GF-D8 (cell line): ENCODE data around the gene BPTF.
"Not testable (repeated sequence)": the region's sequence is repeated elsewhere in the genome, so short reads cannot be mapped to it uniquely, and the experiment has no call there.

Experiments used
- DNase-seq: peaks from one replicate; lab custom pipeline; 2025; lab: John Stamatoyannopoulos, UW

Gene BPTF

DNA sequence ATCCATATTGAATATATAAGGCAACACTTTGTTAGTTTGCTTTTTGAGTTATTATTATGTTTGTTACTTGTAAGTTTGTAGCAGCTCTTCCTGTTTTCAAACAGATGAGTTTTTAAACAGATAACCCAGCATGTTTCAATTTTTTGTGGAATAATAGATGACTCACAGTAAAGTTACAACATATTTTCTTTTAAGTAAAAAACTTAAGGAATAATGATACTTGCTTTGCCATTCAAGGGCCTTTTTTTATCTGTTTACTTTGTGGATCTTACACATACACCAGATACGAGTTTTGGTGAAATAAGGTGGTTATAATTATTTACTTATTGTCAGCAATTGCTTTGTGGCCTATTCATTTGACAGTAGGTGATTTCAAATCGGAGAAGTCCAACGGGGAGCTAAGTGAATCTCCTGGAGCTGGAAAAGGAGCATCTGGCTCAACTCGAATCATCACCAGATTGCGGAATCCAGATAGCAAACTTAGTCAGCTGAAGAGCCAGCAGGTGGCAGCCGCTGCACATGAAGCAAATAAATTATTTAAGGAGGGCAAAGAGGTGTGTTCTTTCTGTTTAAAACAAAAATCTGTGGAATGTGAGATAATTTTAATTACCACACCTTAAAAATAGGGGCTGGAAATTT is 66.3 kb downstream of the BPTF start:
- no peak for DNase-seq

GRCh38 chr17:67902511-67903231 is 77.4 kb downstream of the BPTF start:
- DNase-seq = no peak

GRCh38 chr17:67905298-67905697 is 80.0 kb downstream of the BPTF start:
- not testable (repeated sequence) for DNase-seq

DNA sequence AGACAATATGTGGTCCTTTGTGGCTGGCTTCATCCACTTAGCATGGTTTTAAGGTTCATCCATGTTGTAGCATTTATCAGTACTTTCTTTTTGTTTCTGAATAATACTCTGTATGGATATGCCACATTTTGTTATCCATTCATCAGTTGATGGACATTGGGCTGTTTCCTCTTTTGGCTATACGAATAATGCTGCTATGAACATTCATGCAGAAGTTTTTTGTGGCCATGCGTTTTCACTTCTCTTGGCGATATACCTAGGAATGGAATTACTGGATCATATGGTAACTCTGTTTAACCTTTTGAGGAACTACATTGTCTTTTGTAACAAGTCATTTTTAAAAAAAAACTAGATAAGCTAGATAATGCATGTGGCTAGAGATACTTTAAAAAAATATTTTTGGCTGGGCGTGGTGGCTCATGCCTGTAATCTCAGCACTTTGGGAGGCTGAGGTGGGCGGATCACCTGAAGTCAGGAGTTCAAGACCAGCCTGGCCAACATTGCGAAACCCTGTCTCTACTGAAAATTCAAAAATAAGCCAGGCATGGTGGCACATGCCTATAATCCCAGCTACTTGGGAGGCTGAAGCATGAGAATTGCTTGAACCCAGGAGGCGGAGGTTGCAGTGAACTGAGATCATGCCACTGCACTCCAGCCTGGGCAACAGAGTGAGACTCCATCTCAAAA is 85.0 kb downstream of the BPTF start:
- not testable (repeated sequence) for DNase-seq

DNA sequence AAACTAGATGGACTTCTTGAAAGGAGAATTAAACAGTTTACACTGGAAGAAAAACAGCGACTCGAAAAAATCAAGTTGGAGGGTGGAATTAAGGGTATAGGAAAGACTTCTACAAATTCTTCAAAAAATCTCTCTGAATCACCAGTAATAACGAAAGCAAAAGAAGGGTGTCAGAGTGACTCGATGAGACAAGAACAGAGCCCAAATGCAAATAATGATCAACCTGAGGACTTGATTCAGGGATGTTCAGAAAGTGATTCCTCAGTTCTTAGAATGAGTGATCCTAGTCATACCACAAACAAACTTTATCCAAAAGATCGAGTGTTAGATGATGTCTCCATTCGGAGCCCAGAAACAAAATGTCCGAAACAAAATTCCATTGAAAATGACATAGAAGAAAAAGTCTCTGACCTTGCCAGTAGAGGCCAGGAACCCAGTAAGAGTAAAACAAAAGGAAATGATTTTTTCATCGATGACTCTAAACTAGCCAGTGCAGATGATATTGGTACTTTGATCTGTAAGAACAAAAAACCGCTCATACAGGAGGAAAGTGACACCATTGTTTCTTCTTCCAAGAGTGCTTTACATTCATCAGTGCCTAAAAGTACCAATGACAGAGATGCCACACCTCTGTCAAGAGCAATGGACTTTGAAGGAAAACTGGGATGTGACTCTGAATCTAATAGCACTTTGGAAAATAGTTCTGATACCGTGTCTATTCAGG is 85.9 kb downstream of the BPTF start:
- DNase-seq = no peak

- DNase-seq = no peak
These were observed 86.8 kb downstream of the BPTF start for GRCh38 chr17:67912088-67912487.

GRCh38 chr17:67912656-67913055 is 87.4 kb downstream of the BPTF start:
- no peak for DNase-seq

- no peak for DNase-seq
These were observed 94.9 kb downstream of the BPTF start for GRCh38 chr17:67920212-67920611.

- no peak for DNase-seq
These were observed 97.2 kb downstream of the BPTF start for GRCh38 chr17:67922503-67922902.

- DNase-seq = not testable (repeated sequence)
These were observed 103.5 kb downstream of the BPTF start for GRCh38 chr17:67928842-67929241.

DNA sequence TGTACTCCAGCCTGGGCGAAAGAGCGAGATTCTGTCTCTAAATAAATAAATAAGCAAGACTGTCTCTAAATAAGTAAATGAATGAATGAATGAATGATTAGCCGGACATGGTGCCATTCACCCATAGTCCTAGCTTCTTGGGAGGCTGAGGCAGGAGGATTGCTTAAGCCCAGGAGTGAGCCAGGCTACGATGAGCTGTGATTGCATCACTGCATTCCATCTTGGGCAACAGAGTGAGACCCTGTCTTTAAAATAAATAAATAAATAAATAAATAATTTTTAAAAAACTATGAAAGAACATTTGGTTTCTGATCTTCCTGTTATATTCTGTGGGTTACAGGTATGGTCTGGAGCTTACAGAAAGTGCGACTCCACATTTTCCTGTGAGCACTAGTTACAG is 105.9 kb downstream of the BPTF start:
- no peak for DNase-seq

- DNase-seq = no peak
These were observed 117.5 kb downstream of the BPTF start for GRCh38 chr17:67942810-67943209.

- no peak for DNase-seq
These were observed 118.7 kb downstream of the BPTF start for GRCh38 chr17:67944035-67944434.

DNA sequence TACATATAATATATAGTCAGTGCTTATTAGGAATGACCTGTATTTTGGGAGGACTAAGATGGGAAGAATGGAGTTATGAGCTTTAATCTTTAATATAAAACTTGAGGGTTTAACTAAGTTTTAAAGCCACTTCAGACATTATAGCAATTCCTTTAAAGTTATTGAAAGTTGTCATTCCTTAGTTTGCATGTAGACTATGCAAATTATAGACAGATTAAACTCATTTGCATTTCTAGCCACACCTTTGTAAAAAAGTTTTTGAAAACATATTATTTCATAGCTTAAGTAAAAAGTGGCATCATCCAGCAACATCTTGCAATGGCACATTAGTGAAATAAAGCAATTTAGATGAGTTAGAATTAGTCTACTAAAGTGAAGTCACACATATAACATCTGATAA is 121.2 kb downstream of the BPTF start:
- DNase-seq = no peak

DNA sequence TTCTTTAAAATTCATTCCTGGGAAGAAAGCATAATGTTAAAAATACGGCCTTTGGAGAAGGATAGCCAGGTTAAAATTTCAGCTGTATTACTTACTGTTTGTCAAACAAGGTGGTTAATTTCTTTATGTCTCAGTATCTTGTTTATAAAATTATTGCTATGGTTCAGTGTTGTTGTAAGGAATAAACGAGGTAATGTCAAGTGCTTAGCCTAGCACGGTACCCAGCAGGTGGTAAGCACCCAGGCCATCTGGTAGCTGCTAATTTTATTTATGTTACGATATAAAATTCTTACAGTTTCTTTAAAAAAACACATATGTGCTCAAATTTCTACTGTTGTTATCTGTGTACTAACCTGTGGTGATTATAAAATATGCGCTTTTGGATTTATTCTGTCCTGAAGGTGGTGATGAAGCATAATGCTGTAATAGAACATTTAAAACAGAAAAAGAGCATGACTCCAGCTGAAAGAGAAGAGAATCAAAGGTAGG is 122.1 kb downstream of the BPTF start:
- DNase-seq = no peak

DNA sequence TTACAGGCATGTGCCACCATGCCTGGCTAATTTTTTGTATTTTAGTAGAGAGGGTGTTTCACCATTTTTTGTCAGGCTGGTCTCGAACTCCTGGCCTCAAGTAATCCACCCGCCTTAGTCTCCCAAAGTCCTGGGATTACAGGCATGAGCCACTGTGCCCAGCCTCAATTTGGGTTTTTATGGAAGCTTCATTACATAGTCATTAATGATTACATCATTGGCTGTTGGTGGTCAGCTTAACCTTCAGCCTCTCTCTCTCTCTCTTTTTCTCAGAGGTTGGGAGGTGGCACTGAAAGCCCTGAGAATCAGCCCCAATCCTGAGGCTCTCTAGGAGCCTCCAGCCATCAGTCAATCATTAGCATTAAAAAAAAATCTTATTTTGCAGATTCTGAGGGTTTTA is 125.6 kb downstream of the BPTF start:
- DNase-seq = no peak

DNA sequence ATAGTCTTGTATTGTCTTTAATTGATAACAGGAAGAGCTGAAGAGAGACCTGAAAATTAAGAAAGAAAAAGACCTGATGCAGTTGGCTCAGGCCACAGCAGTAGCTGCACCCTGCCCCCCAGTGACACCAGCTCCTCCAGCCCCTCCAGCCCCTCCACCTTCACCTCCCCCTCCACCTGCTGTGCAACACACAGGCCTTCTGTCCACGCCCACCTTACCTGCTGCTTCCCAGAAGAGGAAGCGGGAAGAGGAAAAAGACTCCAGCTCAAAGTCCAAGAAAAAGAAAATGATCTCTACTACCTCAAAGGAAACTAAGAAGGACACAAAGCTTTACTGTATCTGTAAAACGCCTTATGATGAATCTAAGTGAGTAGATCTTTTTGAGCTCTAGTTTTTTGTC is 134.2 kb downstream of the BPTF start:
- DNase-seq = no peak

DNA sequence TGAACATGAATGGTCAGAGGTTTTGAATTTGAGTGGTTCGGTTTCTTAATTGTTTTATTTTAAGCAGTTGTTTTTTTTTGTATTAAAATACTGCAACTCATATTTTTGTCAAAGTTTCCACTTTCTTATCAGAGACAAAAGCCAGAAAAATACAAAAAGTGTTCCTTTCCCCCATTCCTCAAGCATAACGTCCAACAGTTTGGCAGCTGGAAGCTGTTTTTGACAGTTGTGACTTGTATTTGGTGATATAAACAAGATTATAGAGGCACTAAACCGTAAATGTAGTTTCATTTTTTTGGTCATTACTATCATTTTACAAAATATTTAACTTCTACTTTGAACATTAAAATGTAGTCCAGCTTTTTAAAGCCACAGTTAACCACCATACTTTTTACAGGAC is 135.0 kb downstream of the BPTF start:
- DNase-seq = not testable (repeated sequence)

GRCh38 chr17:67962156-67962555 is 136.9 kb downstream of the BPTF start:
- not testable (repeated sequence) for DNase-seq

DNA sequence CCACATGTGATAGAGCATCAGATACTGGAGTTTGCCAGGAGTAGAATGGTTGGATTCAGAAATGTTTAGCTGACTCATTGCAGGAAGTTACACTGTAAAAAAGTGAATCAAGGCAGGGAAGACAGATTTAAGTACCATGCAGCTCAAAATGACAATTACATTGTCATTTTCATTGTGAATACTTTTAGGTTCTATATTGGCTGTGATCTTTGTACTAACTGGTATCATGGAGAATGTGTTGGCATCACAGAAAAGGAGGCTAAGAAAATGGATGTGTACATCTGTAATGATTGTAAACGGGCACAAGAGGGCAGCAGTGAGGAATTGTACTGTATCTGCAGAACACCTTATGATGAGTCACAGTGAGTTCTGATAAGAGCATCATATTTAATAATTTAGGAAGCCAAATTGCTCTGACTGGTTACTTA is 137.9 kb downstream of the BPTF start:
- peak; percentile 19 for DNase-seq

GRCh38 chr17:67970783-67971182 is 145.5 kb downstream of the BPTF start:
- no peak for DNase-seq

GRCh38 chr17:67974185-67974584 is 148.9 kb downstream of the BPTF start:
- no peak for DNase-seq
